GM12878 (cell line): ENCODE results near the gene ARL16. TPM values are rescaled to one million over a fixed set of nuclear protein-coding genes. Genes with fewer than 3 reads are reported as not detected.

Source experiments
- ATAC-seq: fragments of 200-7000 bp; cut with Tn5 transposase; 3 replicates; pipeline ENCODE4 v1.9.1; 2020; ENCODE audit warnings: mild to moderate bottlenecking, moderate library complexity
- BruUV-seq: library from RNA; stranded (reverse); fragments of 400-500 nt; replicated peaks from 2 replicates; lab custom pipeline; 2021; lab: Mats Ljungman, UMichigan
- CTCF ChIA-PET: fragments of 300-600 bp; sonication (Branson Sonifier 250); formaldehyde crosslinking; extraction: SDS; loops from one replicate; lab custom pipeline; 2021; ENCODE audit warnings: inconsistent platforms; lab: Yijun Ruan, JAX
- POLR2A ChIA-PET: fragments of 350-600 bp; formaldehyde crosslinking; extraction: SDS; loops from one replicate; lab custom pipeline; 2021; ENCODE audit warnings: inconsistent platforms; lab: Charles Lee
- RAD21 ChIA-PET: fragments of 300-600 bp; sonication (Branson Sonifier 250); formaldehyde crosslinking; loops from one replicate; lab custom pipeline; 2023; ENCODE audit warnings: antibody characterized with exemption; ENCODE audit not compliant: unreplicated experiment; lab: Charles Lee
- SMC1A ChIA-PET: fragments of 300-600 bp; sonication (Branson Sonifier 250); formaldehyde crosslinking; loops from one replicate; lab custom pipeline; 2023; ENCODE audit not compliant: unreplicated experiment, uncharacterized antibody; lab: Charles Lee
- DNase-seq: peaks from one replicate; pipeline ENCODE4 v3.0.0-alpha.2; 2011; ENCODE audit warnings: low read depth, low spot score
- FAIRE-seq: peaks from 3 replicates; lab custom pipeline; 2011; peaks lifted over from hg19 to GRCh38; lab: Jason Lieb, UNC
- H2AFZ ChIP-seq: 2 replicates; pipeline ENCODE4 v1.6.0; 2011; ENCODE audit warnings: low read depth, low read length, control low read depth; ENCODE audit not compliant: control insufficient read depth
- H3K27ac ChIP-seq: 2 replicates; pipeline ENCODE4 v1.5.1; 2011; ENCODE audit warnings: control low read depth; ENCODE audit not compliant: control insufficient read depth, insufficient read depth
- H3K27me3 ChIP-seq, 2 experiments: replicated peaks in 1 of 2; 2 replicates each; pipeline versions ENCODE4 v1.6.0 to v1.6.1; 2011; ENCODE audit warnings: low read length in 1 of 2; ENCODE audit not compliant: control insufficient read depth in 2 of 2, insufficient read depth in 2 of 2
- H3K36me3 ChIP-seq, 2 experiments: 2 replicates each; pipeline ENCODE4 v1.5.1; 2011; ENCODE audit warnings: low read length in 1 of 2; ENCODE audit not compliant: control insufficient read depth in 2 of 2, insufficient read depth in 2 of 2
- H3K4me1 ChIP-seq: 2 replicates; pipeline ENCODE4 v1.6.1; 2011; ENCODE audit warnings: mild to moderate bottlenecking, low read length, moderate library complexity, mixed read lengths; ENCODE audit not compliant: control insufficient read depth, insufficient read depth
- H3K4me2 ChIP-seq: 2 replicates; pipeline ENCODE4 v1.6.0; 2011; ENCODE audit warnings: control low read depth; ENCODE audit not compliant: control insufficient read depth, insufficient read depth
- H3K4me3 ChIP-seq: fragments of 200-600 bp; sonication (generic); 2 replicates; pipeline ENCODE4 v1.5.1; 2016
- H3K79me2 ChIP-seq: 2 replicates; pipeline ENCODE4 v1.6.0; 2011; ENCODE audit warnings: low read length; ENCODE audit not compliant: control insufficient read depth, insufficient read depth
- H3K9ac ChIP-seq: 2 replicates; pipeline ENCODE4 v1.8.0; 2011; ENCODE audit warnings: low read length, control low read depth, mixed read lengths; ENCODE audit not compliant: control insufficient read depth, insufficient read depth
- H3K9me3 ChIP-seq: replicated peaks from 3 replicates; pipeline ENCODE4 v1.5.1; 2011; ENCODE audit warnings: mild to moderate bottlenecking, low read length; ENCODE audit not compliant: control insufficient read depth, insufficient read depth
- H4K20me1 ChIP-seq: 2 replicates; pipeline ENCODE4 v1.6.0; 2011; ENCODE audit not compliant: control insufficient read depth, insufficient read depth
- CEBPB ChIP-seq, 2 experiments: fragments of 150-350 bp in 1 of 2; IDR thresholded peaks; 2 replicates each; pipeline ENCODE4 v1.6.1; 2012 to 2014; ENCODE audit warnings: low read depth in 2 of 2, low read length in 2 of 2, borderline replicate concordance in 1 of 2, inconsistent platforms in 1 of 2
- CREB1 ChIP-seq: IDR thresholded peaks from 2 replicates; pipeline ENCODE4 v1.6.1; 2012; ENCODE audit warnings: low read depth, mild to moderate bottlenecking, inconsistent platforms
- E2F4 ChIP-seq: IDR thresholded peaks from 2 replicates; pipeline ENCODE4 v1.6.1; 2012; ENCODE audit warnings: low read depth, low read length, improper control_type of control experiment
- GATAD2B ChIP-seq: fragments of 450-650 bp; conservative IDR thresholded peaks from 2 replicates; pipeline ENCODE4 v1.6.1; 2017; ENCODE audit warnings: low read depth, mild to moderate bottlenecking, moderate library complexity
- HDAC2 ChIP-seq: fragments of 200-600 bp; sonication (generic); IDR thresholded peaks from 2 replicates; pipeline ENCODE4 v1.6.1; 2017
- IKZF2 ChIP-seq, 2 experiments: fragments of 450-650 bp; IDR thresholded peaks; 2 replicates each; pipeline ENCODE4 v1.6.1; 2017; ENCODE audit warnings: mild to moderate bottlenecking in 2 of 2, moderate library complexity in 2 of 2
- LARP7 ChIP-seq: fragments of 450-650 bp; IDR thresholded peaks from 2 replicates; pipeline ENCODE4 v1.6.1; 2017; ENCODE audit warnings: mild to moderate bottlenecking
- MEF2B ChIP-seq: fragments of 450-650 bp; IDR thresholded peaks from 2 replicates; pipeline ENCODE4 v1.6.1; 2018; ENCODE audit warnings: mild to moderate bottlenecking, moderate library complexity; ENCODE audit not compliant: partially characterized antibody, poor library complexity, severe bottlenecking
- MYB ChIP-seq: fragments of 150-350 bp; IDR thresholded peaks from 2 replicates; pipeline ENCODE4 v1.6.1; 2014; ENCODE audit warnings: mild to moderate bottlenecking, low read depth, low read length, borderline replicate concordance
- POLR2A ChIP-seq: IDR thresholded peaks from 2 replicates; pipeline ENCODE4 v1.6.1; 2011; ENCODE audit warnings: low read depth, mild to moderate bottlenecking, low read length
- RAD51 ChIP-seq: fragments of 450-650 bp; IDR thresholded peaks from 2 replicates; pipeline ENCODE4 v1.6.1; 2016; ENCODE audit warnings: moderate library complexity, mild to moderate bottlenecking, inconsistent platforms
- RFX5 ChIP-seq: IDR thresholded peaks from 2 replicates; pipeline ENCODE4 v1.6.1; 2011; ENCODE audit warnings: low read depth, low read length, improper control_type of control experiment
- STAT1 ChIP-seq: fragments of 450-650 bp; conservative IDR thresholded peaks from 2 replicates; pipeline ENCODE4 v1.6.1; 2014; ENCODE audit warnings: antibody characterized with exemption, mild to moderate bottlenecking
- SUPT20H ChIP-seq: IDR thresholded peaks from 2 replicates; pipeline ENCODE4 v1.6.1; 2011; ENCODE audit warnings: low read depth, mild to moderate bottlenecking, low read length, moderate library complexity, borderline replicate concordance; ENCODE audit not compliant: control insufficient read depth
- TAF1 ChIP-seq: IDR thresholded peaks from 2 replicates; pipeline ENCODE4 v1.6.1; 2011; ENCODE audit warnings: mild to moderate bottlenecking, low read depth, low read length, borderline replicate concordance
- TCF3 ChIP-seq: IDR thresholded peaks from 2 replicates; pipeline ENCODE4 v1.6.1; 2012; ENCODE audit warnings: low read depth, mild to moderate bottlenecking, low read length, borderline replicate concordance; ENCODE audit not compliant: insufficient read depth
- TCF7 ChIP-seq: IDR thresholded peaks from 2 replicates; pipeline ENCODE4 v1.6.1; 2014; ENCODE audit warnings: antibody characterized with exemption, borderline replicate concordance
- USF2 ChIP-seq: IDR thresholded peaks from 2 replicates; pipeline ENCODE4 v1.6.1; 2011; ENCODE audit warnings: low read depth, low read length, improper control_type of control experiment, borderline replicate concordance
- ZNF24 ChIP-seq: fragments of 450-650 bp; IDR thresholded peaks from 2 replicates; pipeline ENCODE4 v1.6.1; 2017; ENCODE audit warnings: antibody characterized with exemption, mild to moderate bottlenecking
- WGBS: methylation state at CpG from one replicate; pipeline ENCODE4 v1.1.6; 2016; ENCODE audit warnings: low lambda C conversion rate; ENCODE audit not compliant: insufficient replicate concordance, insufficient coverage; ENCODE audit errors: missing lambda C conversion rate; 5-methylcytosine and 5-hydroxymethylcytosine counted together
- in situ Hi-C: fragments of 300-500 bp; cut with MboI; formaldehyde crosslinking; loops from 9 replicates; pipeline ENCODE4 v1.14.3; 2018; ENCODE audit warnings: mixed read lengths
- intact Hi-C: fragments of 100-400 bp; cut with micrococcal nuclease; formaldehyde crosslinking; loops from one replicate; pipeline ENCODE4 v1.14.2; 2022; ENCODE audit not compliant: unreplicated experiment
- polyA plus RNA-seq, 11 experiments: library from polyadenylated mRNA; depleted of rRNA in 4 of 11; unstranded in 6 of 11; stranded (reverse) in 5 of 11; fragments of >200 nt; fragmentation: Nextera tagmentation in 4 of 11; fragmentation: Illumina TruSeq in 1 of 11; extraction: Ambion mirVana in 4 of 11; extraction: Trizol in 1 of 11; gene quantifications; 1 replicate in 1 of 11; 2 replicates in 10 of 11; pipeline versions ENCODE4 v1.2.1 to v1.2.3, GENCODE V29; 2011 to 2016; ENCODE audit warnings: inconsistent platforms in 2 of 11, missing spikeins in 2 of 11, low read depth in 1 of 11
- total RNA-seq, 4 experiments: library from RNA; depleted of rRNA in 3 of 4; stranded (reverse); fragments of >200 nt in 3 of 4; fragmentation: Illumina TruSeq in 1 of 4; extraction: Trizol in 1 of 4; gene quantifications; 2 replicates each; pipeline versions ENCODE4 v1.2.1 to v1.2.3, GENCODE V29; 2013 to 2021
- TF ChIP-seq, protein P1 (sequence below): fragments of 450-650 bp; formaldehyde crosslinking; IDR thresholded peaks from 2 replicates; pipeline ENCODE4 v1.4.0; 2020; ENCODE audit warnings: mild to moderate bottlenecking, moderate library complexity

The ARL16 gene
- total and polyA plus RNA-seq, 10 of the 15 experiments (the other 5 are each of a cell fraction or from before 2014, with no cell fraction given): 4.7 to 47.6 (median 30.9) TPM

- TF ChIP-seq, protein P1, sequence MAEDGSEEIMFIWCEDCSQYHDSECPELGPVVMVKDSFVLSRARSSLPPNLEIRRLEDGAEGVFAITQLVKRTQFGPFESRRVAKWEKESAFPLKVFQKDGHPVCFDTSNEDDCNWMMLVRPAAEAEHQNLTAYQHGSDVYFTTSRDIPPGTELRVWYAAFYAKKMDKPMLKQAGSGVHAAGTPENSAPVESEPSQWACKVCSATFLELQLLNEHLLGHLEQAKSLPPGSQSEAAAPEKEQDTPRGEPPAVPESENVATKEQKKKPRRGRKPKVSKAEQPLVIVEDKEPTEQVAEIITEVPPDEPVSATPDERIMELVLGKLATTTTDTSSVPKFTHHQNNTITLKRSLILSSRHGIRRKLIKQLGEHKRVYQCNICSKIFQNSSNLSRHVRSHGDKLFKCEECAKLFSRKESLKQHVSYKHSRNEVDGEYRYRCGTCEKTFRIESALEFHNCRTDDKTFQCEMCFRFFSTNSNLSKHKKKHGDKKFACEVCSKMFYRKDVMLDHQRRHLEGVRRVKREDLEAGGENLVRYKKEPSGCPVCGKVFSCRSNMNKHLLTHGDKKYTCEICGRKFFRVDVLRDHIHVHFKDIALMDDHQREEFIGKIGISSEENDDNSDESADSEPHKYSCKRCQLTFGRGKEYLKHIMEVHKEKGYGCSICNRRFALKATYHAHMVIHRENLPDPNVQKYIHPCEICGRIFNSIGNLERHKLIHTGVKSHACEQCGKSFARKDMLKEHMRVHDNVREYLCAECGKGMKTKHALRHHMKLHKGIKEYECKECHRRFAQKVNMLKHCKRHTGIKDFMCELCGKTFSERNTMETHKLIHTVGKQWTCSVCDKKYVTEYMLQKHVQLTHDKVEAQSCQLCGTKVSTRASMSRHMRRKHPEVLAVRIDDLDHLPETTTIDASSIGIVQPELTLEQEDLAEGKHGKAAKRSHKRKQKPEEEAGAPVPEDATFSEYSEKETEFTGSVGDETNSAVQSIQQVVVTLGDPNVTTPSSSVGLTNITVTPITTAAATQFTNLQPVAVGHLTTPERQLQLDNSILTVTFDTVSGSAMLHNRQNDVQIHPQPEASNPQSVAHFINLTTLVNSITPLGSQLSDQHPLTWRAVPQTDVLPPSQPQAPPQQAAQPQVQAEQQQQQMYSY (CRISPR knock-in tag): no peak
Measured at GRCh38 chr17:81691196-81691595, 7.6 kb upstream of the ARL16 start (continued).

GRCh38 chr17:81690549-81690948 lies 7.0 kb upstream of the ARL16 start:
- no TSS peak for BruUV-seq
- 95% methylated on average over 17 of the region's 17 CpGs for WGBS
- Histone ChIP-seq H3K9me3 (no peaks in the 10 kb centered on the region), H3K36me3 (peaks cover 11 to 54% of the 10 kb centered on the region in 2 experiments; a peak in 3 of 4 replicates), H3K27me3 (no peaks in the 10 kb centered on the region), H3K4me2 (no peak overlapping the region), H3K4me1 (peaks cover under 1% of the 10 kb centered on the region; the same call in 1 of the 2 replicates), H3K27ac (no peak overlapping the region), H3K4me3 (no peak overlapping the region), H2AFZ (no peak overlapping the region), H4K20me1 (no peaks in the 10 kb centered on the region; the same call in 1 of the 2 replicates), H3K79me2 (peaks cover 7% of the 10 kb centered on the region), H3K9ac (no peak overlapping the region)
- FAIRE-seq: no peak
- ChIA-PET SMC1A (no interaction called here), CTCF (no interaction called here), POLR2A (interaction anchor here (1.1 kb wide), 1 partner anchor 27 kb away, joined by 3 read pairs; no protein-coding TSS in a partner anchor), RAD21 (no interaction called here)
- no peak for DNase-seq
- in situ Hi-C loops: no loop called here
- ATAC-seq: no peak
- intact Hi-C loops: no loop called here
- TF ChIP-seq IKZF2 (IDR thresholded peaks at IDR 0.05): no peak
- TF ChIP-seq USF2: no peak
- no peak for TF ChIP-seq TCF7
- no peak for TF ChIP-seq SUPT20H
- no peak for TF ChIP-seq MYB
- no peak for TF ChIP-seq TAF1
- TF ChIP-seq ZNF24: no peak
- no peak for TF ChIP-seq RAD51
- TF ChIP-seq POLR2A: no peak
- no peak for TF ChIP-seq CREB1
- no peak for TF ChIP-seq LARP7
- no peak for TF ChIP-seq GATAD2B
- TF ChIP-seq STAT1: no peak
- TF ChIP-seq MEF2B: no peak
- TF ChIP-seq HDAC2: no peak
- no peak for TF ChIP-seq TCF3
- TF ChIP-seq RFX5: no peak
- TF ChIP-seq E2F4: no peak
- TF ChIP-seq CEBPB (IDR thresholded peaks at IDR 0.05; ENCODE audit: borderline replicate concordance in 1 of 2, low read depth in 2 of 2, low read length in 2 of 2): no peak
